H1 (cell line): ENCODE results near the gene ITPK1.

Experiments
- MAX ChIP-seq: IDR thresholded peaks from 2 replicates; pipeline ENCODE4 v1.6.1; 2012; ENCODE audit warnings: inconsistent platforms
- POLR2A ChIP-seq, 2 experiments: IDR thresholded peaks; 1 replicate in 1 of 2; 2 replicates in 1 of 2; pipeline ENCODE4 v1.6.1; 2011; ENCODE audit warnings: low read depth in 2 of 2, low read length in 2 of 2, mild to moderate bottlenecking in 2 of 2; ENCODE audit errors: control extremely low read depth in 1 of 2
- POLR2AphosphoS5 ChIP-seq: IDR thresholded peaks from 2 replicates; pipeline ENCODE4 v1.6.1; 2011; ENCODE audit warnings: low read depth, low read length
- SIN3A ChIP-seq, 2 experiments: IDR thresholded peaks in 1 of 2; conservative IDR thresholded peaks in 1 of 2; 2 replicates each; pipeline ENCODE4 v1.6.1; 2011 to 2012; ENCODE audit warnings: low read length in 2 of 2, improper control_type of control experiment in 1 of 2, low read depth in 1 of 2, mild to moderate bottlenecking in 1 of 2
- SUZ12 ChIP-seq: fragments of 200-600 bp; sonication (generic); IDR thresholded peaks from 2 replicates; pipeline ENCODE4 v1.6.1; 2012; ENCODE audit warnings: mild to moderate bottlenecking, inconsistent platforms, low read length, moderate library complexity, mixed read lengths
- TF ChIP-seq, protein P1 (sequence below), 3 experiments: IDR thresholded peaks; 1 replicate in 2 of 3; 2 replicates in 1 of 3; pipeline versions ENCODE4 v1.5.1 to v1.6.1; 2011; ENCODE audit warnings: low read length in 3 of 3, mild to moderate bottlenecking in 3 of 3, inconsistent platforms in 2 of 3, low read depth in 1 of 3, moderate library complexity in 1 of 3; ENCODE audit not compliant: insufficient read depth in 1 of 3; ENCODE audit errors: control extremely low read depth in 1 of 3

GRCh38 chr14:92964124-92965109 is 151.3 kb downstream of the ITPK1 start:
- TF ChIP-seq, protein P1, sequence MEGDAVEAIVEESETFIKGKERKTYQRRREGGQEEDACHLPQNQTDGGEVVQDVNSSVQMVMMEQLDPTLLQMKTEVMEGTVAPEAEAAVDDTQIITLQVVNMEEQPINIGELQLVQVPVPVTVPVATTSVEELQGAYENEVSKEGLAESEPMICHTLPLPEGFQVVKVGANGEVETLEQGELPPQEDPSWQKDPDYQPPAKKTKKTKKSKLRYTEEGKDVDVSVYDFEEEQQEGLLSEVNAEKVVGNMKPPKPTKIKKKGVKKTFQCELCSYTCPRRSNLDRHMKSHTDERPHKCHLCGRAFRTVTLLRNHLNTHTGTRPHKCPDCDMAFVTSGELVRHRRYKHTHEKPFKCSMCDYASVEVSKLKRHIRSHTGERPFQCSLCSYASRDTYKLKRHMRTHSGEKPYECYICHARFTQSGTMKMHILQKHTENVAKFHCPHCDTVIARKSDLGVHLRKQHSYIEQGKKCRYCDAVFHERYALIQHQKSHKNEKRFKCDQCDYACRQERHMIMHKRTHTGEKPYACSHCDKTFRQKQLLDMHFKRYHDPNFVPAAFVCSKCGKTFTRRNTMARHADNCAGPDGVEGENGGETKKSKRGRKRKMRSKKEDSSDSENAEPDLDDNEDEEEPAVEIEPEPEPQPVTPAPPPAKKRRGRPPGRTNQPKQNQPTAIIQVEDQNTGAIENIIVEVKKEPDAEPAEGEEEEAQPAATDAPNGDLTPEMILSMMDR (IDR thresholded peaks at IDR 0.05; ENCODE audit: control extremely low read depth in 1 of 3, insufficient read depth in 1 of 3, low read depth in 1 of 3, low read length in 3 of 3) = no peak
- TF ChIP-seq SUZ12 (no peak), POLR2AphosphoS5 (no peak), SIN3A (conservative IDR thresholded peaks at IDR 0.05 in 1 of 2, IDR thresholded peaks at IDR 0.05 in 1 of 2; ENCODE audit: low read depth in 1 of 2, low read length in 2 of 2) (no peak), POLR2A (IDR thresholded peaks at IDR 0.05; ENCODE audit: control extremely low read depth in 1 of 2, low read depth in 2 of 2, low read length in 2 of 2) (no peak), MAX (no peak)
